GM21381 (cell line): ENCODE data around the gene CHCHD6.

ENCODE experiments used
- ATAC-seq: cut with Tn5 transposase; IDR thresholded peaks from one replicate; pipeline ENCODE4 v1.9.1; 2021; ENCODE audit warnings: mild to moderate bottlenecking, moderate library complexity; ENCODE audit not compliant: unreplicated experiment

CHCHD6 gene

DNA sequence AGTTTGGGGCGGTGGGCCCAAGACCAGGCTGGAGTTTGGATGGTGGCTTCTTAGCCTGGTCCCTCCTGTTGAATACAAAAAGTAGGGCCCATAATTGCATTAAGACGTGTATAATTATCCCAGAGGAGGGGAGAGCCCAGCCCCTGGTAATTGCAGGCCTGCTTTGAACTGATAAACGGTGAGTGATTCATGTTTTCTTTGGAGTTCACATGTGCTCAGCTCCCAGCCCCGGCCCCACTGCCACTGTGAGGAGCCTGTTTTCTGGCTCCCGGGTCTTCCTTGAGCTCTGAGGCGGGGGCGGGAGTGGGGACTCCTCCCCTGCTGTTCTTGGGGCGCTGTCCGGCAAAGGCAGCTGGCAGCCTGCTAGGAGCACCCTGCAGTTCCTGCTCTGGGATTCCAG, 282.0 kb downstream of the CHCHD6 start:
- no peak for ATAC-seq

DNA sequence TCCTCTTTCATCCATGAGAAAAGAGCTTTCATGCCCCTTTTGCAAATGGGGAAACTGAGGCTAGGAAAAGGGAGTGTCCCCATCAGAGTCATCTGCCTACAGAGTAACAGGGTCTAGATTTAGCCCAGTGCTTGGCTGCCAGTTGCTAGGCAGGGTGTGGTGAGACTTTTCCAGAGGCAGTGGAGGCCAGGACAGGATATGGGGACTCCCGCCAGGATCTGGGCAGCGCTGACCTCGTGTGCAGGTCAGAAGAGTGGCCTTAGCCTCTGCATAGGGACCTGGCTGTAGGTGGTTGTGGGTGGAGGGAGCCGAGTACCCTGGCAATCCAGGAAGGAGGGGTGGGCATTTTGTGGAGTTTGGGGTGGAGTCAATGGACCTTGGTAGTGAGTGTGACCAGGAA, 283.1 kb downstream of the CHCHD6 start:
- ATAC-seq = no peak

DNA sequence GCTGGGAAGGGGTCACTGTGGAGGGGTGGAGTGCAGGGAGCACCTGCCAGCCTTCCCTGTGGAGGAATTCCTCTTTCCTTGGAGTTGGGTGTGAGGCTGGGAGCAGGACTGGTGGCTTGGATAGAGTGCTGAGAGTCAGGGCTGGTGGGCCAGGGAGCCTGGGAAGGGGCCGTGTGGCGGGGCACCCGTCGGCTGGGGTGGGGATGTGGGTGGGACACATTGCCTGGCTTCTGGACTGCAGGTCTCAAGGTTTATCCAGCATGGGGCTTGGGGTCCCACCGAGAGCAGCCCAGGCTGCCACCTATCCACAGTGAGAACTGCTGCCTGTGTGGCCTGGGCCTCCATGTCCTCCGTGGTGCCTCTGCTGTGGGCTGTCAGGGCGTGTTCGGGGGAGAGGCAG, 283.6 kb downstream of the CHCHD6 start:
- ATAC-seq = no peak

DNA sequence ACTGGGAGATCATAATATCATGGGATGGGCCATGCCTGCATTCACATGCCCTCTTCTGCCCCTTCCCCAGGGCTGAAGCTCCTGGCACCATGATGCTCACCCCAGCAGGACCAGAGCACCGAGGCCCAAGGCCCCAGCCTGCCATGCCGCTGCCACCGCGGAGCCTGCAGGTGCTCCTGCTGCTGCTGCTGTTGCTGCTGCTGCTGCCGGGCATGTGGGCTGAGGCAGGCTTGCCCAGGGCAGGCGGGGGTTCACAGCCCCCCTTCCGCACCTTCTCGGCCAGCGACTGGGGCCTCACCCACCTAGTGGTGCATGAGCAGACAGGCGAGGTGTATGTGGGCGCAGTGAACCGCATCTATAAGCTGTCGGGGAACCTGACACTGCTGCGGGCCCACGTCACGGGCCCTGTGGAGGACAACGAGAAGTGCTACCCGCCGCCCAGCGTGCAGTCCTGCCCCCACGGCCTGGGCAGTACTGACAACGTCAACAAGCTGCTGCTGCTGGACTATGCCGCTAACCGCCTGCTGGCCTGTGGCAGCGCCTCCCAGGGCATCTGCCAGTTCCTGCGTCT, 284.5 kb downstream of the CHCHD6 start:
- no peak for ATAC-seq

DNA sequence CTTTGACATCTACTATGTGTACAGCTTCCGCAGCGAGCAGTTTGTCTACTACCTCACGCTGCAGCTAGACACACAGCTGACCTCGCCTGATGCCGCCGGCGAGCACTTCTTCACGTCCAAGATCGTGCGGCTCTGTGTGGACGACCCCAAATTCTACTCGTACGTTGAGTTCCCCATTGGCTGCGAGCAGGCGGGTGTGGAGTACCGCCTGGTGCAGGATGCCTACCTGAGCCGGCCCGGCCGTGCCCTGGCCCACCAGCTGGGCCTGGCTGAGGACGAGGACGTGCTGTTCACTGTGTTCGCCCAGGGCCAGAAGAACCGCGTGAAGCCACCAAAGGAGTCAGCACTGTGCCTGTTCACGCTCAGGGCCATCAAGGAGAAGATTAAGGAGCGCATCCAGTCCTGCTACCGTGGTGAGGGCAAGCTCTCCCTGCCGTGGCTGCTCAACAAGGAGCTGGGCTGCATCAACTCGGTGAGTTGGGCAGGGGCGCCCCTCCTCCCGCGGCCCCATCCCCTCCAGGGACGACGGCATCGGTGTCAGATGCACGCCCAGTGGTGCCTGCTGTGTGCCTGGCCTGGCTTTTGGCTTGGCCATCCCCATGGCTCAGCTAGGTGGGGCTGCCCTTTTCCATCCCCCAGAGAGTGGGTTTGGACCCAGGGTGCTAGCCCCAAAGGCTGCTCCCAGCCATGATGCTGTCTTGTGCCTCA, 285.4 kb downstream of the CHCHD6 start:
- ATAC-seq = no peak

DNA sequence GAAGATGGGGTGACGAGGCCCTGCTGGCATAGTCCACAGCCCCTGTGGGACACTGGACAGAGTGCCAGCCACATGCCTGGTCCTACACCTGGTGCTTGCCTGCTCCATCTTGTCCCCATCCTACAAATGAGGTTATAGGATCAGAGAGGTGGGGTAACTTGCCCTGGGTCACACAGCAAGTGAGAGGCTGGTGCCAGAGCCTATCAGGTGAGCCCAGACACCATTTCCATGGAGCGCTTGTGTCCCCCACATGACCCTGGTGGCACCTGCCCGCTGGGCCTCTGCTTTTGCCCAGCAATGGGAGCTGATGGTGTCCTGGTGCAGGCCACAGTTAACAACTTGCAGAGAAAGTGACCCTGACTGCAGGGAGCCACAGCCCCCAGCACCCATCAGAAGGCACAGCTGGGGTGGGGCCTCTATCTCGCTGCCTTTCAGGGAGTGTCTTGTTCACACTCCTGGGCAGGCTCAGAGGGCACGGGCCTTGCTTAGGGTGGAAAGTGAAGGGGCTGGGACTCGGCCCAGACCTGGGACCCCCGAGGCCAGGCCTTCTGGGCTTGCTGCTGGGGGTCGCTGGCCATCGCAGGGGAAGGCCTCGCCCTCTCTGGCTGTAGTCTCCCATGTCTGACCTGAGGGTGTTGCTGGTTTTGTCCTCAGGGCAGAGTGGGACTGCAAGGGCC, 286.1 kb downstream of the CHCHD6 start:
- ATAC-seq = no peak

DNA sequence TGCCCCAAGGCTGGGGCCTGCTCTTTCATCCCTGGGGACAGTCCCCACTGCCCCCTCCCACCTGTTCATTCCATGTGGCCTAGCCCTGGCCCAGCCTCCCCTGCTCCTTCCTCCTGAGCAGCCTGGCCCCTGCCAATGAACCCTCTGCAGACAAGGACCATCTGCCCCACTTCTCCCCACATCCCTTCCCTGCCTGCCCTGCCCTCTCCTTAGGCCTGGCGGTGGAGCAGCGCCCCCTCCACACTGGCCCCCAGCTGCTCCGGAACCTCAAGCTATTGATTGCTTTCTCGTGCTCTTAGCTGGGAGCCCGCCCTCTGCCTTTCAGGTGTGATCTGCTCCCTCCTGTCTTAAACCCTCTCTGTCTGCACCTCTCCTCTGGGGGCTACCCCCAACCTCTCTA, 286.9 kb downstream of the CHCHD6 start:
- no peak for ATAC-seq

DNA sequence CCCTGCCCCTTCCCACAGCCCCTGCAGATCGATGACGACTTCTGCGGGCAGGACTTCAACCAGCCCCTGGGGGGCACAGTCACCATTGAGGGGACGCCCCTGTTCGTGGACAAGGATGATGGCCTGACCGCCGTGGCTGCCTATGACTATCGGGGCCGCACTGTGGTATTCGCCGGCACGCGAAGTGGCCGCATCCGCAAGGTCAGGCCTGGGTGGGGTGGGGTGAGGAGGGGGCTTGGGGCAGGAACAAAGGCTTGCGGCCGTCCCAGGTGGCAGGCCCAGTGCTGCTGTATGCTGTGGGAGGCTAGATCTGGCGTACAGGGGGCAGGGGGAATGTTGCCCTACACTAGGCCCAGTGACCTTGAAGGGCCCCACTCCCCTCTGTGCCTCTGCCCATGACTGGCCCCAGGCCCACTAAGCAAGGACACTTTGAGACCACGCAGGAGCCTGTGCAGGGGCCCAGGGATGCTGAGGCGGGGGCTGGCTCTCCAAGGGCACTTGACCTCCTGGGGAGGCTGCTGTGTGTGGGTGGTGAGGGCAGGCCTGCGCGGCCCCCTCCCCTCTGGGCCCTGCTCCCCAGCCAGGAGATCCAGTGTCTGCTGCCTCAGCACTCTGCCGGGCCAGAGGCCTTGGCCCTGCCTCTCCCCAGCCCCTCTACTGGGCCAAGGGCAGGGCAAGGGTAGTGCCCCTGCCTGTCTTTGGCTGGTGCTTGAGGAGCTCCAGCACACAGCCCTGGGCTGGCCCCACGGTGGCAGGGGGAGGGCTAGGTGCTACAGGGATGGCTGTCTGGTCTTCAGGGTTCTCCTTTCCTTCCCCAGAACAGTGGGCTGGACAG, 287.5 kb downstream of the CHCHD6 start:
- ATAC-seq = no peak

DNA sequence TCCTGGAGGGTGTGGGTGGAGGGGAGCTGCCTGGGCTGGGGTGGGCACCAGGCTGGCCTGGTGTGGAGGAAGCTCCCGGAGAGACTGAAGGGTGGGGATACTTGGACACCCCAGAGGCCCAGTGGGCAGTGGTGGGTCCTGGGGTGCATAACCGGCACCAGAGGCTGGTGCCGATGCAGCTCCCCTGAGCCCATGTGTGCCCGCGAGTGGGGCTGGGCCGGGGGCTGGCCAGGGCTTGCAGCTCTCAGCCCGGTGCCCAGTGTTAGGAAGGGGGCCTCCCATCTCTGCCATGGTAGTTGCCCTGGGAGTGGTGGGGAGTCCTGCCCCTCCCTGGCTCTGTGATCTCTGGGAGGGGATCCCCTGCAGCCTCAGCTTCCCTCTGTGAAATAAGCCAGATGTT, 288.2 kb downstream of the CHCHD6 start:
- ATAC-seq = no peak

DNA sequence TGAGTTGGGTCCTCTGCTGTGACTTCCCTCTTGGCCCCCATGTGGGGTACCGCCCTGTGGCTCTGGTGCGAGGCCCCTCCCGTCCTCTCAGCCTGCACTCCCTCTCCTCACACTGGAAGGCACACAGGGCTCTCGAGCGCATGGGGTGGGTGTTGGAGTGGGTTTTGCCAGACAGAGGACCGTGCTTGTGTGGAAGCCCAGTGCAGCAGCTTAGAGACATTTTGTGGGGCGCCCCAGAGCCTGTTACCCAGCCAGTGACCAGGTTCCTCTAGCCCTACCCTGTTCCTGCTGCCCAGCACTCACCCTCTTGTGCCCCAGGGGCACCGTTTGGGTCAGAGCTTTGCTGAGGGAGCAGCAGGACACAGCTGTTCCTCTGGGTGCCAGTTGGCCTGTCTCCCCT, 288.7 kb downstream of the CHCHD6 start:
- ATAC-seq = no peak

DNA sequence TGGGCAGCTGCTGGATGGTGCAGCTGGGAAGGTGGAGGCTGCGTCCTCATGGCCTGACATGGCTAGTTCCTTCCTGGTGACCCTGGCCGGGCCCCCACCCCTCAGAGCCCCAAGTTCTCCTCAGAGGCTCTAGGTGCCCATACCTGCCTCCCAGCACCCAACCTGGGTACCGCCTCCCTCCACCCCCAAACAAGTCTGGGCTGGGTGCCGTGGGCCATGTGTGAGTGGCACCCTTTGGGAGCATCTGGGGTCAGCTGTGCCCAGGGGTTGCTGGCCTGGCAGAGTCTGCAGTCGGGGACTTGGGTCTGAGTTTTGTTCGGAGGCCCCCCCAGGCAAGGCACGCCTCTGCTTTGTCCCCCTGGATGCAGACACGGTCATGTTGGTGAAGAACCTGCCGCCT, 289.4 kb downstream of the CHCHD6 start:
- ATAC-seq = no peak

DNA sequence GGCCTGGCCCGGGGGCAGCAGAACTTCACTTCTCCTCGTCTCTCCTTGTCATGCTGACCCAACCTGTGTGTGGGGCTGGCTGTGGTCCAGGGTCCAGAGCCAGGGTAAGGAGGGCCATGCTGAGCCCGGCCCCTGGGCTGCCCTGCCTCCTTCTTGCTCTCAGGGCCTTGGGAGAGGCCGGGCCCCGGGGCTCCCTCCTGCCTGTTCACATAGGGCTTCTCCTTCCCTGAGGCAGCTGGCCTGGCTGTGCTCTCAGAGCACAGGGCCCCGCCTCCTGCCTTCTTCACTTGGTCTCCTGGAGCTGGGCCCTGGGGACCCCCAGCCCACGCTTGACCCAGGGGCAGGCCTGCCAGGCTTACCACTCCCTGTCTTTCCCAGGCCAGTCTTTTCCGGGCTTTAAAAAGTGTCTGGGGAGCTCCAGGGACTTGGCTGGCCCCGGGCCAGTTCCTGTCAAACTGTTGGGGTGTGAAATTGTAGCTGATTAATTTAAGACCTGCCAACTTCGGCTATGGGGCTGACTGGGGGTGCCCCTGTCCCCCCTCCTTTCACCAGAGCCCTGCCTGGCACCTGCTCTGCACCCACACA, 290.7 kb downstream of the CHCHD6 start:
- ATAC-seq = no peak

DNA sequence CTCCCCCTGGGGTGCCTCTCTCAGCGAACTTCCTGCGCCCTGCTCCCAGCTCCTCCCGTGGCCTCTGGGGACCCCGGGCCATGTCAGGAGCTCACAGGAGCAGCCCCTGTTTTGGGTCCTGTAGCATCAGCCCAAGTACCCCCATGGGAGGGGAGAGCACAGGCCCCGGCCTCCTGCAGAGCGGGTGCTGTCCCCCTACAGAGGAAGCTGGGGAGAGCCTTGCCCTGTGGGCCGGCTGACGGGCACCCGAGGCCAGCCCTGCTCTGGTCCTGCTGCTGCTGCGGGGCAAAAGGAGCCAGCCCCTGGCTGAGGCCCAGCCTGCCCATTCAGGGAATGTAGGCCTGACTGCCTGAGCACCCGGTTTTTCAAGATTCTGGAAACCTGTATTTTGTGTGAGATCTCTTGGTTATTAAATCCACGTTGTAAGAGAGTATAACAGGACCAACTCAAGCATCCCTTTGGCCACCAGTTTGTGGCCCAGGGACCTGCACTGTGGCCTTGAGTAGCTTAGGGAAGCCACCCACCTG, 291.3 kb downstream of the CHCHD6 start:
- no peak for ATAC-seq

DNA sequence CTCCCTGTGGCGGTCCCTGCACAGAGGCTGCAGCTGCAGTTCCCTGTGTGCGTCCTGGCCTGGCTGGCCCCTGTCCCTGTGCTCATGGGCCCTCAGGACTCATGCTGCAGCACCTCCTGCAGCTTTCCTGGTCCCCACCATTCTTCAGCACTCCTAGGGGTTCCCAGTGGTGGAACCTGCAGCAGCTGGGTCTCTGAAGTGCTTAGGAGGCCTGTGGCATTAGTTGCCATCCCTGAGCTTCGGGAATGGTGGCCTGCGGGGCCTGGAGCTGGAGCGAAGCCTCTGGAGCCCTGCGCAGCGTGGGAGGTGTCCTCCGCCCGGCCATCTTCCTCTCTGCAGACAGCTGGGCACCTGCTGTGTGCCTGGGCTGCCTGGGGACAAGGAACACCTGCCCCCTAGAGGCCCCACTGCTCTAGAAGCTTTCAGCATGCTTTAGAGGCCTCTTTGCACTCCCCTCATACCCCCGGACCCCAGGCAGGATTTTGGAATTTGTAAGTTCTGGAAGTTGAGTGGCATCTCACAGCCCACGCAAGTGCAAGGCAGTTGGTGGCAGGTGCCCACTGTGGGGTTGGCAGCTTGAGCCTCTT, 292.0 kb downstream of the CHCHD6 start:
- no peak for ATAC-seq

DNA sequence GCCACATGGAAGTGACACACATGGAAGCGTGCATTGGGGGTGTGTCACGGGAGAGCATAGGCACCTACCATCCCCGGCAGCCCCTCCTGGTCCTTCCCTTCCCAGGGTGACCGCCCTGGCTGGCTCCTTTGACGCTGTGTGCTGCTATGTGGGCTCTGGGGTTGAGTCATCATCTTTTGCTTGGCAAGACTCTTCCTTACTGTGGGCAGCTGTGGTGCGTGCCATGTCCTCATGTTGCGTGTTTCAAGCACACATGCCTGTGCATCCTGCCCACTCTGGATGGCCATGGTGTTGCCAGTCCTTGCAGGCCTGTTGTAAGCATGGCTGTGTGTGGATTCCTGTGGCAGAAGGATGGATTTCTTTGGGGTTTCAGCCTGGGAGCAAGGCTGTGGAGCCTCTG, 292.9 kb downstream of the CHCHD6 start:
- ATAC-seq = no peak

DNA sequence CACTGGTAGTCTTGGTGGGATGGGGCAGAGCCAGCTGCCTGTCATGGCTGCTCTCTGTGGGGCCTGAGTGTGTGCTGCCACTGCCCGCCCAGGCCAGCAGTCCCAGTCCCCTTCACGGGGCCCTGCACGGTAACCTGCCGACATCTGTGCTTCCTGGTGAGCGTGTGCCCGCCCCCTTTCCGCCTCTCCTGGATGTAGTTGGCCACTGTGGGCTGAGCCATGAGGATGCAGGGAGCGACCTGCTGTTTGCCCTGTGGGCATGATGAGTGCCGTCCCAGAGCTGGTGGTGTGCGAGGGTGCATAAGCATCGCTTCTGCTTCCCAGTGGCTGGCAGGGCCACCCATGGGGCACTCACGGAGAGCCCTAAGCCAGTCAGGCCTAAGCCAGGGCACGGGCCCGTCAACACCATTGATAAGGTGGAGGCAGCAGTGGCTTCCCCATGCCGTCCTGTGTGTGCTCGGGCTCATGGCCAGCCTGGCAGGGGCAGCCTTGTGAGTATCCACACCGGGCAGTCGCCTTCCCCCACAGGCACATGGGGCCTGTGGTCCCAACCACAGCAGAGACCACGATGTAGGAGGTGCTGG, 293.5 kb downstream of the CHCHD6 start:
- ATAC-seq = no peak

DNA sequence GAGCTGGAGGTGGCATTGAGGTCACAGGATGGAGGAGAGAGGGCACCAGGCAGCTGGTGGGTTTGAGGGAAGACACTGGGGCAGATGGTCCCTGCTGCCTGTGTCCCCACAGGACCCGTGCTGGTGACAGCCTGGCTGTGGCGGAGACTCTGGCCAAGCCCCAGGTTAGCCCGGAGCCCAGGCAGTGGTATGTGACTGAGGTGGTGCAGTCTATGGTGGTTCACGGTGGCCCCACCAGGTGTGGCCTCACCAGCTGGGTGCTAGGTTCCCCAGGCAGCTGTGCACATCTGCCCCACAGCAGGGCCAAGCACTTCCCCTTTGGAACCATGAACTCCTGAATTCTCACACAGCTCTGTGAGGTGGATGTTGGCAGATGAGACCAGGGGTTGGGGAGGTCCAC, 294.3 kb downstream of the CHCHD6 start:
- ATAC-seq = no peak

DNA sequence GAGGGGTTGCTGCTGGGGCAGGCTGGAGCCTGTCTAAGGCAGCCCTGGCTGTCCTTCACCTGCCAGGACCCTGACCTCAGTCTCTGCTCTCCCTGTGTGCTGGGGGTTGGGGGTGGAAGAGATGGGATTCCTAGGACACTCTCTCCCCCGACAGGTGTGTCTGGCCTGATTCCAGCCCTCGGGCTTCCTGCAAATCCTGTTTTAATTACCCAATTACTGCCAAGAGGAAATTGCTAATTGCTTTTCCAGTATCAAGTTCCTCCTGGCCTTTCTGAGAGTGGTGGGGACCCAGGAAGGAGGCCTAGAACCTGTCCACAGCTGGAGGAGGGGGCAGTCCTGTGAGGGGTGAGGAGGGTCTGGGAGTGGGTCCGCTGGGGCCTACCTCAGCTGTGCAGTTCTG, 294.7 kb downstream of the CHCHD6 start:
- ATAC-seq = no peak

DNA sequence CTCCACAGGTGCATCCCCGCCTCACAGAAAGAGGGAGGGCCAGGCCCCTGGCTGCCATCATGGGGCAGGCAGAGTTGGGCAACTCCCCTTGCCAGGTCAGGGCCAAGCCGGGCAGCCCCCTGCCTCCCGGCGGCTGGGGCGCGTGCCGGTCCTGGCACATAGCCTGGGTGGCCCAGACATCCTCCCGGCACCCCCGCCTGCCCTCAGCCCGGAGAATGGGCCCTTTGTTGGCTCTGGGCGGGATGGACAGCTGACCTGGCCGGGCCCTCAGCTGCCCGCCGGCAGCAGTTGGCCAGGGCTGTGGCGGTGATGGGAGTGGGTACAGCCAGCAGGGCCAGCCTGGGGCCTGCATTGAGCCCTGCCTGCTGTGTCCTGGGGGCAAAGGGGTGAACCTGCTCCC, 295.3 kb downstream of the CHCHD6 start:
- no peak for ATAC-seq

DNA sequence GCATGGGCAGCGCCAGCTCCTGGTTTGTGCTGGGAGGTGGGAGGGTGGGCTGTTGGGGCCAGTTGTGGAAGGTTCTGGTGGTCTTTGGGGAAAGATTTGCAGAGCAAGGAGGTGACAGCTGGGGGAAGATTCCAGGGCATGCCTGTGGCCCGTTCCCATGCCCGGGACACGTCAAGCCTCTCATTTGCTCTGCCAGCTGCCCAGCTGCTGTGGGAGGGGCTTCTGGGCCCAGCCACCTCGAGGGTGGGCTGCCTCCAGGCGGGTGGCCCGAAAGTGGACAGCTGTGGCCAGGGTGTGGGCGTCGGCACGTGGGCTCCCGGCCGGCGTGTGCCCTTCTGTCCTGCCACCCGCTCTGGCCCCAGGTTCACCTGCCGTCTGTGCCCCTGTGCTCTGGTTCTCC, 296.1 kb downstream of the CHCHD6 start:
- ATAC-seq = no peak
